Activated T-cell treated with anti-CD3 and anti-CD28 coated beads for 24 hours (primary cell): ENCODE data around the gene TPM1.

Experiments used
- DNase-seq: peaks from one replicate; pipeline ENCODE4 v3.0.0-alpha.2; 2020; ENCODE audit warnings: low read depth

Gene TPM1

GRCh38 chr15:63016234-63016633 is 26.3 kb upstream of the TPM1 start:
- DNase-seq, result no peak

GRCh38 chr15:63018639-63019038 is 23.9 kb upstream of the TPM1 start:
- DNase-seq, result no peak

- DNase-seq, result no peak
Measured at GRCh38 chr15:63019511-63020109, 22.9 kb upstream of the TPM1 start.

- no peak for DNase-seq
Measured at GRCh38 chr15:63020128-63020527, 22.4 kb upstream of the TPM1 start.

GRCh38 chr15:63020759-63021430 is 21.7 kb upstream of the TPM1 start:
- no peak for DNase-seq

GRCh38 chr15:63022181-63022580 is 20.4 kb upstream of the TPM1 start:
- no peak for DNase-seq

GRCh38 chr15:63022663-63023062 is 19.9 kb upstream of the TPM1 start:
- no peak for DNase-seq

- DNase-seq, result no peak
Measured at GRCh38 chr15:63023351-63023945, 19.1 kb upstream of the TPM1 start.

- DNase-seq, result no peak
Measured at GRCh38 chr15:63025460-63025859, 17.1 kb upstream of the TPM1 start.

GRCh38 chr15:63027646-63028045 is 14.9 kb upstream of the TPM1 start:
- DNase-seq, result no peak

- no peak for DNase-seq
Measured at GRCh38 chr15:63028442-63029110, 14.0 kb upstream of the TPM1 start.

GRCh38 chr15:63029676-63030075 is 12.9 kb upstream of the TPM1 start:
- DNase-seq, result no peak

GRCh38 chr15:63030101-63030551 is 12.4 kb upstream of the TPM1 start:
- no peak for DNase-seq

- DNase-seq, result no peak
Measured at GRCh38 chr15:63034578-63034977, 8.0 kb upstream of the TPM1 start.

GRCh38 chr15:63035253-63035652 is 7.3 kb upstream of the TPM1 start:
- DNase-seq, result no peak

- no peak for DNase-seq
Measured at GRCh38 chr15:63035977-63036376, 6.6 kb upstream of the TPM1 start.

- no peak for DNase-seq
Measured at GRCh38 chr15:63037976-63038720, 4.4 kb upstream of the TPM1 start.

GRCh38 chr15:63038926-63039673 is 3.4 kb upstream of the TPM1 start:
- DNase-seq, result no peak

GRCh38 chr15:63039811-63040210 is 2.7 kb upstream of the TPM1 start:
- no peak for DNase-seq

GRCh38 chr15:63040509-63040908 is 2.0 kb upstream of the TPM1 start:
- DNase-seq, result no peak

- no peak for DNase-seq
Measured at GRCh38 chr15:63040954-63041353, 1.6 kb upstream of the TPM1 start.
